Measurements from ENCODE around the gene SFPQ.

- TF ChIP-seq ZNF121 (CRISPR knock-in tag; IDR thresholded peaks at IDR 0.05) (no peak), CTCF (IDR thresholded peaks at IDR 0.05) (no peak), CREB1 (CRISPR knock-in tag; IDR thresholded peaks at IDR 0.05) (no peak), ZMAT4 (CRISPR knock-in tag; IDR thresholded peaks at IDR 0.05) (no peak), MLX (CRISPR knock-in tag; IDR thresholded peaks at IDR 0.05) (no peak), ELF4 (CRISPR knock-in tag; IDR thresholded peaks at IDR 0.05; ENCODE audit: low read depth) (no peak), ARID4B (CRISPR knock-in tag; IDR thresholded peaks at IDR 0.05; ENCODE audit: borderline replicate concordance) (no peak), SP1 (CRISPR knock-in tag; conservative IDR thresholded peaks at IDR 0.05) (no peak), FOXP1 (CRISPR knock-in tag; IDR thresholded peaks at IDR 0.05; ENCODE audit: borderline replicate concordance) (no peak), CREM (CRISPR knock-in tag; IDR thresholded peaks at IDR 0.05) (no peak)
Observed at GRCh38 chr1:35179908-35180307, 13.0 kb downstream of the SFPQ start.
